B cell (primary cell): ENCODE measurements around the gene MUL1. TPM values are rescaled to one million over a fixed set of nuclear protein-coding genes. Genes with fewer than 3 reads are reported as not detected.

ENCODE experiments used
- ATAC-seq: fragments of 200-7000 bp; cut with Tn5 transposase; one replicate; pipeline ENCODE4 v1.10.0; 2021; ENCODE audit warnings: low read depth, mild to moderate bottlenecking, moderate number of reproducible peaks, moderate library complexity
- CTCF ChIA-PET: fragments of 350-600 bp; sonication (Branson Sonifier 250); formaldehyde crosslinking; loops from one replicate; lab custom pipeline; 2021; ENCODE audit warnings: antibody characterized with exemption, inconsistent platforms; lab: Charles Lee
- POLR2A ChIA-PET: fragments of 350-600 bp; sonication (Branson Sonifier 250); formaldehyde crosslinking; loops from one replicate; lab custom pipeline; 2021; ENCODE audit warnings: antibody characterized with exemption; lab: Charles Lee
- DNase-seq: peaks from one replicate; pipeline ENCODE4 v3.0.0; 2013
- H2AFZ ChIP-seq: 2 replicates; pipeline ENCODE4 v1.6.1; 2012; ENCODE audit warnings: mild to moderate bottlenecking, low read depth, low read length; ENCODE audit not compliant: insufficient read depth, poor library complexity, severe bottlenecking
- H3K27ac ChIP-seq, 2 donors: 1 replicate in 1 of 2; 2 replicates in 1 of 2; pipeline ENCODE4 v1.5.1; 2012 to 2013; ENCODE audit warnings: low read length in 2 of 2, mild to moderate bottlenecking in 2 of 2, moderate library complexity in 1 of 2
- H3K27me3 ChIP-seq, 4 experiments: fragments of 200-600 bp in 1 of 4; sonication (generic) in 1 of 4; replicated peaks in 1 of 4; 1 replicate in 2 of 4; 2 replicates in 2 of 4; pipeline versions ENCODE4 v1.6.1 to v1.7.0; 2013 to 2016; ENCODE audit warnings: low read length in 3 of 4, mild to moderate bottlenecking in 2 of 4, mixed read lengths in 1 of 4, moderate library complexity in 1 of 4; ENCODE audit not compliant: insufficient read depth in 4 of 4, control insufficient read depth in 3 of 4; ENCODE audit errors: control extremely low read depth in 1 of 4
- H3K36me3 ChIP-seq, 2 experiments: replicated peaks in 1 of 2; 1 replicate in 1 of 2; 2 replicates in 1 of 2; pipeline versions ENCODE4 v1.6.1 to v1.7.1; 2013; ENCODE audit warnings: low read length in 1 of 2; ENCODE audit not compliant: insufficient read depth in 2 of 2, control insufficient read depth in 1 of 2; ENCODE audit errors: control extremely low read depth in 1 of 2, extremely low read depth in 1 of 2
- H3K4me1 ChIP-seq, 2 donors: fragments of 200-600 bp in 1 of 2; sonication (generic) in 1 of 2; 1 replicate in 1 of 2; 2 replicates in 1 of 2; pipeline versions ENCODE4 v1.5.1 to v1.6.1; 2013 to 2017; ENCODE audit warnings: low read length in 2 of 2; ENCODE audit not compliant: control insufficient read depth in 2 of 2, insufficient read depth in 2 of 2
- H3K4me2 ChIP-seq: replicated peaks from 2 replicates; pipeline ENCODE3; 2012; ENCODE audit warnings: mild to moderate bottlenecking, low read depth, low read length; ENCODE audit not compliant: poor library complexity, severe bottlenecking
- H3K4me3 ChIP-seq, 5 experiments: fragments of 200-600 bp in 1 of 5; sonication (generic) in 1 of 5; 1 replicate in 3 of 5; 2 replicates in 2 of 5; pipeline versions ENCODE4 v1.5.1 to v1.7.0; 2011 to 2016; ENCODE audit warnings: low read length in 4 of 5, mild to moderate bottlenecking in 4 of 5, low read depth in 2 of 5, control low read depth in 1 of 5, moderate library complexity in 1 of 5; ENCODE audit not compliant: insufficient read depth in 1 of 5; ENCODE audit errors: control extremely low read depth in 1 of 5, extremely low read depth in 1 of 5
- H3K79me2 ChIP-seq: fragments of 200-600 bp; sonication (generic); one replicate; pipeline ENCODE4 v1.6.0; 2016; ENCODE audit warnings: low read length; ENCODE audit not compliant: control insufficient read depth, insufficient read depth
- H3K9ac ChIP-seq: fragments of 200-600 bp; sonication (generic); 2 replicates; pipeline ENCODE4 v1.6.1; 2017; ENCODE audit warnings: mild to moderate bottlenecking, low read length, moderate library complexity
- H3K9me3 ChIP-seq, 3 donors: one replicate each; pipeline versions ENCODE4 v1.6.1 to v1.7.1; 2013; ENCODE audit warnings: low read length in 2 of 3; ENCODE audit not compliant: control insufficient read depth in 2 of 3, insufficient read depth in 1 of 3; ENCODE audit errors: control extremely low read depth in 1 of 3
- H4K20me1 ChIP-seq: 2 replicates; pipeline ENCODE4 v1.6.0; 2012; ENCODE audit warnings: mild to moderate bottlenecking, low read length; ENCODE audit not compliant: insufficient read depth, control insufficient read depth, poor library complexity, severe bottlenecking
- H3K27ac Mint-ChIP-seq: one replicate; pipeline ENCODE4 v1.8.0; 2021; ENCODE audit warnings: mixed read lengths
- H3K27me3 Mint-ChIP-seq: one replicate; pipeline ENCODE4 v1.8.0; 2021; ENCODE audit warnings: mixed read lengths
- H3K4me1 Mint-ChIP-seq: one replicate; pipeline ENCODE4 v1.8.0; 2021; ENCODE audit warnings: mixed read lengths
- H3K4me3 Mint-ChIP-seq: one replicate; pipeline ENCODE4 v1.8.0; 2021; ENCODE audit warnings: mixed read lengths
- H3K9me3 Mint-ChIP-seq: one replicate; pipeline ENCODE4 v1.8.0; 2022; ENCODE audit warnings: mixed read lengths; ENCODE audit not compliant: insufficient read depth
- CTCF ChIP-seq: fragments of 200-600 bp; IDR thresholded peaks from one replicate; pipeline ENCODE4 v1.8.0; 2022; ENCODE audit warnings: antibody characterized with exemption, mild to moderate bottlenecking
- EZH2 ChIP-seq: IDR thresholded peaks from 2 replicates; pipeline ENCODE4 v1.6.1; 2012; ENCODE audit warnings: borderline replicate concordance, low read depth, mild to moderate bottlenecking, moderate library complexity, low read length; ENCODE audit not compliant: insufficient read depth, poor library complexity, severe bottlenecking
- WGBS: methylation state at CpG from one replicate; pipeline ENCODE4 v1.1.5; 2013; ENCODE audit warnings: missing lambda C conversion rate; ENCODE audit not compliant: insufficient coverage; 5-methylcytosine and 5-hydroxymethylcytosine counted together
- intact Hi-C: fragments of 100-400 bp; cut with micrococcal nuclease; formaldehyde crosslinking; loops from one replicate; pipeline ENCODE4 v1.10.0; 2022
- polyA plus RNA-seq: library from polyadenylated mRNA; depleted of rRNA; stranded (reverse); fragments of >200 nt; gene quantifications from 2 replicates; pipeline ENCODE4 v1.2.3, GENCODE V29; 2012
- total RNA-seq, 2 donors: library from RNA; stranded (reverse); fragments of 120-200 nt in 1 of 2; gene quantifications; 1 replicate in 1 of 2; 2 replicates in 1 of 2; pipeline versions ENCODE4 v1.2.3 to v1.2.4, GENCODE V29; 2013 to 2022

MUL1 gene
- total and polyA plus RNA-seq, 2 donors (not counting 1 experiment from before 2014, with no cell fraction given): 11.4 to 23.9 TPM

DNA sequence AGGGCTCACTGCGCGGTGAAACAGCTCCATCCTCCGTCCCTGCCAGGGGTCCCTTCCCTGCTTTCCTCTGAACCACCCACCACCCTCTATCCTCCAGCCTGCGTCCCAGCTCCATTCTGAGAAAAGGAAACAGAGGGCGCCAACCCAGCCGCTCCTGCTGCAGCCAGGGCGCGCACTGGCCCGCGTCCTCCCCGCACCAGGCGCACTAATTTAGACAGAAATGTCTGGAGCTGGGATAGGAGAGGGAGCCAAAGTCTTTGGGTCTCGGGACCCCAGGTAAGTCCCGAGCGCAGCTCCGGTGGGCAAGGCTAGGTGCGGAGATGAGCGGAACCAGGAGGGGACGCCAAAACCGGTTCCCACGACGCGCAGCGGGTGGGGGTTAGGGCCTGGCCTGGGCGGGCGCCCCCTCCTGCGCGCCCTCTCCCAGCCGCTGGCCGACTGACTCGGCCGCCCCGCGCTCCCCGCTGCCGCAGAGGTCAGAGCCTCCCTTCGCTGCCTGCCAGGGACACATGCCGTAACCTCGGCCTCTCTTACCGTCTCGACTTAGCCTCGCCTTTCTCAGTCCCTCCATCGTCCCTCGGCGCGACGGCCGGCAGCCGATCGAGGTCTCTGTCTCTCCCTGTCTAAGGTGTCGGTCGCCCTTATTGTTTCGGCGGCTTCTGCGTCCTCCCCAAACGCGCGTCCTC is 24.0 kb downstream of the MUL1 start:
- ATAC-seq: no peak
- peak overlapping the region; percentile 98 for H3K4me2 ChIP-seq
- Mint-ChIP-seq H3K4me1 (peaks cover 18% of the 10 kb centered on the region), H3K27me3 (peaks cover 70% of the 10 kb centered on the region), H3K27ac (peak overlapping the region; percentile 41), H3K4me3 (peak overlapping the region; percentile 79), H3K9me3 (no peaks in the 10 kb centered on the region)
- H3K27me3 ChIP-seq: peaks cover 0 to 68% (median 23%) of the 10 kb centered on the region in 4 experiments
- peak overlapping the region; percentile 40 for H2AFZ ChIP-seq
- H3K9ac ChIP-seq: peak overlapping the region; percentile 47
- H3K79me2 ChIP-seq: no peaks in the 10 kb centered on the region
- DNase-seq: peak; percentile 40
- intact Hi-C loops: no loop called here
- ChIA-PET POLR2A (no interaction called here), CTCF (interaction anchor here (0.7 to 3.9 kb wide), 4 partner anchors 10 to 250 kb away, joined by 3 to 20 read pairs (median 4); no protein-coding TSS in a partner anchor)
- peaks cover 25 to 27% of the 10 kb centered on the region in 2 donors for H3K4me1 ChIP-seq
- peaks cover 0 to 9% (median 0%) of the 10 kb centered on the region in 3 donors for H3K9me3 ChIP-seq
- no peaks in the 10 kb centered on the region for H4K20me1 ChIP-seq
- WGBS: 5% methylated on average over 58 of the region's 58 CpGs
- H3K27ac ChIP-seq: no peak overlapping the region
- peak overlapping the region in 2 of 5 experiments; percentile 27 to 36 for H3K4me3 ChIP-seq
- H3K36me3 ChIP-seq: no peaks in the 10 kb centered on the region
- TF ChIP-seq EZH2: no peak
- TF ChIP-seq CTCF: no peak
